HCT116 (cell line): Measurements from ENCODE around the gene TMEM119.

ENCODE experiments used
- CEBPB ChIP-seq: IDR thresholded peaks from 2 replicates; pipeline ENCODE4 v1.6.1; 2012; ENCODE audit warnings: low read depth
- EZH2 ChIP-seq: fragments of 200-600 bp; sonication (generic); IDR thresholded peaks from 2 replicates; pipeline ENCODE4 v1.6.1; 2017; ENCODE audit warnings: antibody characterized with exemption, mixed run types
- POLR2A ChIP-seq: IDR thresholded peaks from 2 replicates; pipeline ENCODE4 v1.7.0; 2011; ENCODE audit warnings: borderline replicate concordance; ENCODE audit not compliant: insufficient read depth, insufficient read length; ENCODE audit errors: extremely low read depth
- POLR2AphosphoS5 ChIP-seq: IDR thresholded peaks from 2 replicates; pipeline ENCODE4 v1.6.1; 2011; ENCODE audit warnings: mild to moderate bottlenecking, low read depth, low read length, moderate library complexity
- RAD21 ChIP-seq: IDR thresholded peaks from 2 replicates; pipeline ENCODE4 v1.6.1; 2012; ENCODE audit warnings: low read depth, mild to moderate bottlenecking
- TCF7L2 ChIP-seq: IDR thresholded peaks from 2 replicates; pipeline ENCODE4 v1.7.0; 2011; ENCODE audit warnings: borderline replicate concordance, inconsistent platforms; ENCODE audit not compliant: insufficient read depth, insufficient read length; ENCODE audit errors: extremely low read depth
- YY1 ChIP-seq: IDR thresholded peaks from 2 replicates; pipeline ENCODE4 v1.6.1; 2011; ENCODE audit warnings: low read length, low read depth, moderate library complexity, mild to moderate bottlenecking; ENCODE audit not compliant: insufficient replicate concordance; ENCODE audit errors: extremely low read depth
- TF ChIP-seq, protein P1 (sequence below), 3 experiments: fragments of 200-600 bp in 1 of 3; sonication (generic) in 1 of 3; IDR thresholded peaks in 2 of 3; conservative IDR thresholded peaks in 1 of 3; 2 replicates each; pipeline ENCODE4 v1.5.1; 2012 to 2017; ENCODE audit warnings: low read depth in 2 of 3, low read length in 2 of 3, antibody characterized with exemption in 1 of 3, borderline replicate concordance in 1 of 3, control low read depth in 1 of 3, mild to moderate bottlenecking in 1 of 3, mixed read lengths in 1 of 3, mixed run types in 1 of 3, moderate library complexity in 1 of 3; ENCODE audit not compliant: insufficient read depth in 1 of 3
- TF ChIP-seq, protein P2 (sequence below): IDR thresholded peaks from 2 replicates; pipeline ENCODE4 v1.6.1; 2012; ENCODE audit warnings: low read depth

DNA sequence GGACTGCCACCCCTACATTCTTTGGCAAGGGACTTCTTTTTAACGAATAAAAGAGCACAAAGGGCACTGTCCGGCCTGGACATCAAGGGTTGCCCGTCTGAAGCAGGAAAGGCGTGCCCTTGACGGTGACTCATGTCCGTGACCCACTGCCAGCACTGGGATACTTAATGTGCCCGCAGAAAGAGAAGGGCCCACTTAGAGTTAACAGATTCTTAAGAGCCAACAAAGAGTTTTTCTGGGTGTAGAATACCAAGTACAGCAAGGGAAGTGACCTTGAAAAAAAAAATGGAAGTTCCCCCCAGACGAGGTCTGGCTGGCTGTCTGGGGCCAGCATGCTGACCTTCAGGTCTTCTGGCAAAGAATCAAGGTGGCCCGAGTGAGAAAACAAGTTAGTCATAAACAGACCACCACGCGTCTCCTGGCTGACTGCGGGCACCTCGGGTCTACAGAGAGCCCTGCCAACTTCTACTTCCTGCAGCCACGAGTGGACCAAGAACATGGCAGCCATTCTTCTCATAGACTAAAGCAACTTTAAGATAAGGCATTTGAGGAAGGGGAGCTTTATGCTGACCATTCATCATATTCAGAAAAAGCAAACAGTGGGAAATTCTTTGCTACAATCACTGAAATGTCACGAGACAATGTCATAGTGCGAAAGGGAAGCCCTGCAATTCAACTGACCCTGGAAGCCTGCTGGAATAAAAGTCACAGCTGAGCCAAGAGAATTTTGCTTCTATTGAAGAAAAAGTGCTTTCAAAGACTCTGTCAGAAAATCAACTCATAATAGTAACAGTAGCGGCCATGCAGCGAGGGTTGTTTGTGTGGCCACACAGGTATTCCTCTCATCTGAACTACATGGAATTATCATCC, 46.3 kb upstream of the TMEM119 start:
- TF ChIP-seq CEBPB, result 0 out of 2 replicates have a peak, but pooled peaks have one; percentile 26
- TF ChIP-seq, protein P1, sequence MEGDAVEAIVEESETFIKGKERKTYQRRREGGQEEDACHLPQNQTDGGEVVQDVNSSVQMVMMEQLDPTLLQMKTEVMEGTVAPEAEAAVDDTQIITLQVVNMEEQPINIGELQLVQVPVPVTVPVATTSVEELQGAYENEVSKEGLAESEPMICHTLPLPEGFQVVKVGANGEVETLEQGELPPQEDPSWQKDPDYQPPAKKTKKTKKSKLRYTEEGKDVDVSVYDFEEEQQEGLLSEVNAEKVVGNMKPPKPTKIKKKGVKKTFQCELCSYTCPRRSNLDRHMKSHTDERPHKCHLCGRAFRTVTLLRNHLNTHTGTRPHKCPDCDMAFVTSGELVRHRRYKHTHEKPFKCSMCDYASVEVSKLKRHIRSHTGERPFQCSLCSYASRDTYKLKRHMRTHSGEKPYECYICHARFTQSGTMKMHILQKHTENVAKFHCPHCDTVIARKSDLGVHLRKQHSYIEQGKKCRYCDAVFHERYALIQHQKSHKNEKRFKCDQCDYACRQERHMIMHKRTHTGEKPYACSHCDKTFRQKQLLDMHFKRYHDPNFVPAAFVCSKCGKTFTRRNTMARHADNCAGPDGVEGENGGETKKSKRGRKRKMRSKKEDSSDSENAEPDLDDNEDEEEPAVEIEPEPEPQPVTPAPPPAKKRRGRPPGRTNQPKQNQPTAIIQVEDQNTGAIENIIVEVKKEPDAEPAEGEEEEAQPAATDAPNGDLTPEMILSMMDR (IDR thresholded peaks at IDR 0.05 in 2 of 3, conservative IDR thresholded peaks at IDR 0.05 in 1 of 3; ENCODE audit: borderline replicate concordance in 1 of 3, insufficient read depth in 1 of 3, low read depth in 2 of 3, low read length in 2 of 3), result no peak
- no peak for TF ChIP-seq EZH2
- TF ChIP-seq YY1, result no peak
- no peak for TF ChIP-seq POLR2A
- TF ChIP-seq TCF7L2, result peak; percentile 64
- no peak for TF ChIP-seq RAD21
- peak; percentile 42 for TF ChIP-seq POLR2AphosphoS5
- TF ChIP-seq, protein P2, sequence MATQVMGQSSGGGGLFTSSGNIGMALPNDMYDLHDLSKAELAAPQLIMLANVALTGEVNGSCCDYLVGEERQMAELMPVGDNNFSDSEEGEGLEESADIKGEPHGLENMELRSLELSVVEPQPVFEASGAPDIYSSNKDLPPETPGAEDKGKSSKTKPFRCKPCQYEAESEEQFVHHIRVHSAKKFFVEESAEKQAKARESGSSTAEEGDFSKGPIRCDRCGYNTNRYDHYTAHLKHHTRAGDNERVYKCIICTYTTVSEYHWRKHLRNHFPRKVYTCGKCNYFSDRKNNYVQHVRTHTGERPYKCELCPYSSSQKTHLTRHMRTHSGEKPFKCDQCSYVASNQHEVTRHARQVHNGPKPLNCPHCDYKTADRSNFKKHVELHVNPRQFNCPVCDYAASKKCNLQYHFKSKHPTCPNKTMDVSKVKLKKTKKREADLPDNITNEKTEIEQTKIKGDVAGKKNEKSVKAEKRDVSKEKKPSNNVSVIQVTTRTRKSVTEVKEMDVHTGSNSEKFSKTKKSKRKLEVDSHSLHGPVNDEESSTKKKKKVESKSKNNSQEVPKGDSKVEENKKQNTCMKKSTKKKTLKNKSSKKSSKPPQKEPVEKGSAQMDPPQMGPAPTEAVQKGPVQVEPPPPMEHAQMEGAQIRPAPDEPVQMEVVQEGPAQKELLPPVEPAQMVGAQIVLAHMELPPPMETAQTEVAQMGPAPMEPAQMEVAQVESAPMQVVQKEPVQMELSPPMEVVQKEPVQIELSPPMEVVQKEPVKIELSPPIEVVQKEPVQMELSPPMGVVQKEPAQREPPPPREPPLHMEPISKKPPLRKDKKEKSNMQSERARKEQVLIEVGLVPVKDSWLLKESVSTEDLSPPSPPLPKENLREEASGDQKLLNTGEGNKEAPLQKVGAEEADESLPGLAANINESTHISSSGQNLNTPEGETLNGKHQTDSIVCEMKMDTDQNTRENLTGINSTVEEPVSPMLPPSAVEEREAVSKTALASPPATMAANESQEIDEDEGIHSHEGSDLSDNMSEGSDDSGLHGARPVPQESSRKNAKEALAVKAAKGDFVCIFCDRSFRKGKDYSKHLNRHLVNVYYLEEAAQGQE, result no peak
